C4-2B (cell line): ENCODE results near the gene KIF25.

ENCODE experiments used
- ZFX ChIP-seq: fragments of 450-650 bp; IDR thresholded peaks from 2 replicates; pipeline ENCODE4 v1.6.1; 2017
- TF ChIP-seq, protein P1 (sequence below): fragments of 450-650 bp; conservative IDR thresholded peaks from 2 replicates; pipeline ENCODE4 v1.5.1; 2017; ENCODE audit warnings: mild to moderate bottlenecking

DNA sequence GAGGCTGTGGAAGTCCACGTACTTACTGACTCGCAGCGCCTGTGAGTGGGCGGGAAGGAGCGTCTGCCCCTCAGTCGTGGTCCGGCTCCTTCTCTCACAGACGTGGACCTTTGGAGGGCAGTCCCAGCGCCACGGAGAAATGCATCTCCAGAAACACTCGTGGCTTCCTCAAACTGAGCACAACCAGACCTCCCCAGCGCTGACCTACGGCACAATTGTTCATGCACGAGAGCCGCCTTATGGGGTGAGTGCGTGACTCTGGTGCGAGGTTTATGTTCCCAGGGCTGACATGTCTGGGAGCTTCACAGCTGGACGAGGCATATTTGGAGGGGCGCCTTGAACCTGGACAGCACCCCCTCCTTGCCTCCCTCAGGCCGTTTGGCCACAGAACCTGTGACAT, 51.8 kb downstream of the KIF25 start:
- TF ChIP-seq, protein P1, sequence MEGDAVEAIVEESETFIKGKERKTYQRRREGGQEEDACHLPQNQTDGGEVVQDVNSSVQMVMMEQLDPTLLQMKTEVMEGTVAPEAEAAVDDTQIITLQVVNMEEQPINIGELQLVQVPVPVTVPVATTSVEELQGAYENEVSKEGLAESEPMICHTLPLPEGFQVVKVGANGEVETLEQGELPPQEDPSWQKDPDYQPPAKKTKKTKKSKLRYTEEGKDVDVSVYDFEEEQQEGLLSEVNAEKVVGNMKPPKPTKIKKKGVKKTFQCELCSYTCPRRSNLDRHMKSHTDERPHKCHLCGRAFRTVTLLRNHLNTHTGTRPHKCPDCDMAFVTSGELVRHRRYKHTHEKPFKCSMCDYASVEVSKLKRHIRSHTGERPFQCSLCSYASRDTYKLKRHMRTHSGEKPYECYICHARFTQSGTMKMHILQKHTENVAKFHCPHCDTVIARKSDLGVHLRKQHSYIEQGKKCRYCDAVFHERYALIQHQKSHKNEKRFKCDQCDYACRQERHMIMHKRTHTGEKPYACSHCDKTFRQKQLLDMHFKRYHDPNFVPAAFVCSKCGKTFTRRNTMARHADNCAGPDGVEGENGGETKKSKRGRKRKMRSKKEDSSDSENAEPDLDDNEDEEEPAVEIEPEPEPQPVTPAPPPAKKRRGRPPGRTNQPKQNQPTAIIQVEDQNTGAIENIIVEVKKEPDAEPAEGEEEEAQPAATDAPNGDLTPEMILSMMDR, result no peak
- no peak for TF ChIP-seq ZFX
